A549 (cell line): ENCODE results near the gene TBX6.

Source experiments
- CHD2 ChIP-seq: fragments of 150-350 bp; IDR thresholded peaks from 2 replicates; pipeline ENCODE4 v1.6.1; 2014; ENCODE audit warnings: low read length; ENCODE audit not compliant: partially characterized antibody
- CTCF ChIP-seq: fragments of >200 bp; sonication (Bioruptor Twin); formaldehyde crosslinking; IDR thresholded peaks from 3 replicates; pipeline ENCODE4 v1.5.1; 2016
- MAFK ChIP-seq: fragments of 450-650 bp; IDR thresholded peaks from 2 replicates; pipeline ENCODE4 v1.6.1; 2014; ENCODE audit not compliant: partially characterized antibody
- POLR2A ChIP-seq: IDR thresholded peaks from 2 replicates; pipeline ENCODE4 v1.6.1; 2012; ENCODE audit warnings: mild to moderate bottlenecking, low read length
- REST ChIP-seq: fragments of 200-600 bp; sonication (generic); IDR thresholded peaks from 2 replicates; pipeline ENCODE4 v1.6.1; 2016; ENCODE audit warnings: antibody characterized with exemption, mild to moderate bottlenecking, moderate library complexity
- RFX5 ChIP-seq: fragments of 450-650 bp; IDR thresholded peaks from 2 replicates; pipeline ENCODE4 v1.7.1; 2014; ENCODE audit warnings: antibody characterized with exemption, mild to moderate bottlenecking, moderate library complexity
- TFCP2L1 ChIP-seq: fragments of 250-450 bp; sonication (Bioruptor Pico); IDR thresholded peaks from 2 replicates; pipeline ENCODE4 v1.5.0; 2021; ENCODE audit warnings: mild to moderate bottlenecking
- USF2 ChIP-seq: fragments of 450-650 bp; IDR thresholded peaks from 2 replicates; pipeline ENCODE4 v1.6.1; 2014; ENCODE audit warnings: antibody characterized with exemption
- ZSCAN20 ChIP-seq: fragments of 250-450 bp; sonication (Bioruptor Pico); IDR thresholded peaks from 2 replicates; pipeline ENCODE4 v1.8.0; 2022; ENCODE audit warnings: mild to moderate bottlenecking, moderate library complexity

- TF ChIP-seq POLR2A, result no peak
- TF ChIP-seq CTCF, result no peak
- no peak for TF ChIP-seq ZSCAN20 (CRISPR knock-in tag)
- TF ChIP-seq MAFK, result no peak
- no peak for TF ChIP-seq CHD2
- no peak for TF ChIP-seq USF2
- TF ChIP-seq TFCP2L1 (CRISPR knock-in tag), result no peak
- no peak for TF ChIP-seq RFX5
- no peak for TF ChIP-seq REST
Observed at GRCh38 chr16:30049871-30050270, 41.9 kb downstream of the TBX6 start.
